ENCODE measurements around the gene SLC12A9. TPM values are rescaled to one million over a fixed set of nuclear protein-coding genes. Genes with fewer than 3 reads are reported as not detected.

The SLC12A9 gene
- total and polyA plus RNA-seq, 5 donors from 2014 or later, result 5.7 to 42.7 (median 6.3) TPM

DNA sequence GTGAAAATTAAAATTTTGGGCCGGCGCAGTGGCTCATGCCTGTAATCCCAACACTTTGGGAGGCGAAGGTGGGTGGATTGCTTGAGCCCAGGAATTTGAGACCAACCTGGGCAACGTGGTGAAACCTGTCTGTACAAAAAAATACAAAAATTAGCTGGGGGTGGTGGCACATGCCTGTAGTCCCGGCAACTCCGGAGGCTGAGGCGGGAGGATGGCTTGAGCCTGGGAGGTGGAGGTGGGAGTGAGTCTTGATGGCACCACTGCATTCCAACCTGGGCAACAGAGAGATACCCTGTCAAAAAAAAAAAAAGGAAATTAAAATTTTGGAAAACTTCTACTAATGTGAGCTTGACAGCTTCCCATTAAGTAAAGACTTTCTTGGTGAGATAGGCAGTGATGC is 25.5 kb downstream of the SLC12A9 start:
- peaks cover 36% of the 10 kb centered on the region for H3K36me3 ChIP-seq (ENCODE audit: control insufficient read depth, insufficient read depth, low read length)
- no peak for ATAC-seq (ENCODE audit: low read depth in 2 of 2)
- no peaks in the 10 kb centered on the region for H3K9me3 Mint-ChIP-seq
- peaks cover 10 to 69% (median 37%) of the 10 kb centered on the region in 4 donors for H3K4me1 Mint-ChIP-seq
- peak overlapping the region; percentile 24 to 85 (median 53) for H3K4me3 Mint-ChIP-seq
- H3K27ac Mint-ChIP-seq, result peak overlapping the region in 2 of 3 donors; percentile 33 to 41
- no peaks in the 10 kb centered on the region for H3K27me3 ChIP-seq (ENCODE audit: control insufficient read depth, insufficient read depth, low read length)
- peaks cover 37% of the 10 kb centered on the region for H3K36me3 Mint-ChIP-seq
- no peaks in the 10 kb centered on the region for H3K9me3 ChIP-seq (ENCODE audit: control insufficient read depth in 2 of 2, low read length in 2 of 2)
- H3K27ac ChIP-seq (ENCODE audit: insufficient read depth, low read length, poor library complexity, severe bottlenecking), result no peak overlapping the region
- peaks cover 7% of the 10 kb centered on the region for H3K27me3 Mint-ChIP-seq
- peaks cover 27% of the 10 kb centered on the region for H3K4me1 ChIP-seq (ENCODE audit: control insufficient read depth, insufficient read depth, low read length, poor library complexity, severe bottlenecking)
- DNase-seq, result no peak
- H3K4me3 ChIP-seq (ENCODE audit: low read depth, low read length), result no peak overlapping the region

DNA sequence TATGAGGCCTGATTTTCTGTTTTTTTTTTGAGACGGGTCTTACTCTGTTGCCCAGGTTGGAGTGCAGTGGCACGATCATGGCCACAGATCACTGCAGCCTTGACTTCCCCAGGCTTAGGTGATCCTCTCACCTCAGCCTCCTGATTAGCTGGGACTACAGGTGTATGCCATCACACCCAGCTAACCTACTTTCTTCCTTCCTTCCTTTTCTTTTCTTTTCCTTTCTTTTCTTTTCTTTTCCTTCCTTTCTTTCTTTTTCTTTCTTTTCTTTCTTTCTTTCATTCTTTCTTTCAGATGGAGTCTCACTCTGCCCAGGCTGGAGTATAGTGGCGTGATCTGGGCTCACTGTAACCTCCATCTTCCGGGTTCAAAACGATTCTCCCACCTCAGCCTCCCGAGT is 26.2 kb downstream of the SLC12A9 start:
- Mint-ChIP-seq H3K27me3 (peaks cover 7% of the 10 kb centered on the region), H3K27ac (peak overlapping the region in 2 of 3 donors; percentile 17 to 45), H3K9me3 (no peaks in the 10 kb centered on the region), H3K4me3 (peak overlapping the region in 3 of 4 donors; percentile 50 to 85 (median 68)), H3K36me3 (peaks cover 44% of the 10 kb centered on the region), H3K4me1 (peaks cover 10 to 68% (median 38%) of the 10 kb centered on the region in 4 donors)
- Histone ChIP-seq H3K9me3 (ENCODE audit: control insufficient read depth in 2 of 2, low read length in 2 of 2) (no peaks in the 10 kb centered on the region), H3K27ac (ENCODE audit: insufficient read depth, low read length, poor library complexity, severe bottlenecking) (no peak overlapping the region), H3K4me1 (ENCODE audit: control insufficient read depth, insufficient read depth, low read length, poor library complexity, severe bottlenecking) (peaks cover 27% of the 10 kb centered on the region), H3K27me3 (ENCODE audit: control insufficient read depth, insufficient read depth, low read length) (no peaks in the 10 kb centered on the region), H3K4me3 (ENCODE audit: low read depth, low read length) (no peak overlapping the region), H3K36me3 (ENCODE audit: control insufficient read depth, insufficient read depth, low read length) (peaks cover 42% of the 10 kb centered on the region)
- DNase-seq, result no peak
- ATAC-seq (ENCODE audit: low read depth in 2 of 2), result no peak

DNA sequence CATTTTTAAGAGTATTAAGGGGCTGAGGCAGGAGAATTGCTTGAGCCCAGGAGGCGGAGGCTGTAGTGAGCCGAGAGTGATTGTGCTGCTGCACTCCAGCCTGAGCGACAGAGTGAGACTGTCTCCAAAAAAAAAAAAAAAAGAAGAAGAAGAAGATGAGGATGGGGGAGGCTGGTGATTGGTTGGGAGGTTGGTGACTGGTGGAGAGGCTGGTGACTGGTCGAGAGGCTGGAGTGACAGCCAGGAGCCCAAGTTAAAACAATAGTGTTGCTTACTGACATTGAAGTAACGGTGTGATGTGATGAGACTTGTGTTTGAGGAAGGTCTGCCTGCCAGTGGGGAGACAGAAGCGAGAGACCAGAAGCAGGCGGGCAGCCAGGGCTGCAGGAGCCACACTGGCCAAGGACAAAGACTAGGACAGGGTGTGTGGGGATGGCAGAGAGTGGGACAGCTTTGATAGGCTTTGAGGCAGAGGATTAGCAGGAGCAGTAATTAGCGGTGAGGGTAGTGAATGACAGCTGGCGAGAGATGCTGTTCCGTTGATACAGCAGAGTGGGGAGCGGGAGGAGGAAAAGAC is 27.3 kb downstream of the SLC12A9 start:
- H3K27me3 Mint-ChIP-seq, result peaks cover 7% of the 10 kb centered on the region
- H3K4me1 Mint-ChIP-seq, result peaks cover 10 to 62% (median 34%) of the 10 kb centered on the region in 4 donors
- H3K27me3 ChIP-seq (ENCODE audit: control insufficient read depth, insufficient read depth, low read length), result no peaks in the 10 kb centered on the region
- H3K9me3 Mint-ChIP-seq, result no peaks in the 10 kb centered on the region
- H3K36me3 Mint-ChIP-seq, result peaks cover 50% of the 10 kb centered on the region
- peaks cover 52% of the 10 kb centered on the region for H3K36me3 ChIP-seq (ENCODE audit: control insufficient read depth, insufficient read depth, low read length)
- peaks cover 21% of the 10 kb centered on the region for H3K4me1 ChIP-seq (ENCODE audit: control insufficient read depth, insufficient read depth, low read length, poor library complexity, severe bottlenecking)
- no peak overlapping the region for H3K4me3 ChIP-seq (ENCODE audit: low read depth, low read length)
- no peak overlapping the region for H3K27ac ChIP-seq (ENCODE audit: insufficient read depth, low read length, poor library complexity, severe bottlenecking)
- peak overlapping the region; percentile 10 to 89 (median 72) for H3K27ac Mint-ChIP-seq
- DNase-seq, result no peak
- peak overlapping the region in 3 of 4 donors; percentile 16 to 87 (median 68) for H3K4me3 Mint-ChIP-seq
- no peak for ATAC-seq (ENCODE audit: low read depth in 2 of 2)
- H3K9me3 ChIP-seq (ENCODE audit: control insufficient read depth in 2 of 2, low read length in 2 of 2), result no peaks in the 10 kb centered on the region

DNA sequence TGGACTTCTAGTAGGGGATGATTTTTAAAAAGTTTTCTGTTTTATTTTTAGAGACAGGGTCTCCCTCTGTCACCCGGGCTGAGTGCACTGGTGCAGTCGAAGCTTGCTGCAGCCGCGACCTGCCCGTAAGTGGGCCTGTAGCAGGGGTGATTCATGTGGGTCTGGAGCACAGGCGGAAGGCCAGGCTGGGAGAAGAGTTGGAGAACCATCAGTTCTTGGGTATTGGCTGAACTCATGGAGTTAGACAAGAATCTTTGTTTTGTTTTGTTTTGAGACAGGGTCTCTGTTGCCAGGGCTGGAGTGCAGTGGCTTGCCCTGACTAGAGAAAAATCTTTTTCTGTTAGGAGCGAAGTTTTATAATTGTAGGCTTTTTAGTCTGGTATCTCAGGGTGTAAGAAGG is 28.1 kb downstream of the SLC12A9 start:
- no peak overlapping the region for H3K27ac ChIP-seq (ENCODE audit: insufficient read depth, low read length, poor library complexity, severe bottlenecking)
- Mint-ChIP-seq H3K27ac (peak overlapping the region in 2 of 3 donors; percentile 54 to 57), H3K27me3 (no peaks in the 10 kb centered on the region), H3K9me3 (no peaks in the 10 kb centered on the region), H3K36me3 (peaks cover 53% of the 10 kb centered on the region), H3K4me1 (peaks cover 8 to 60% (median 29%) of the 10 kb centered on the region in 4 donors), H3K4me3 (no peak overlapping the region)
- H3K27me3 ChIP-seq (ENCODE audit: control insufficient read depth, insufficient read depth, low read length), result no peaks in the 10 kb centered on the region
- peaks cover 61% of the 10 kb centered on the region for H3K36me3 ChIP-seq (ENCODE audit: control insufficient read depth, insufficient read depth, low read length)
- peaks cover 15% of the 10 kb centered on the region for H3K4me1 ChIP-seq (ENCODE audit: control insufficient read depth, insufficient read depth, low read length, poor library complexity, severe bottlenecking)
- no peak overlapping the region for H3K4me3 ChIP-seq (ENCODE audit: low read depth, low read length)
- DNase-seq (no peak), ATAC-seq (ENCODE audit: low read depth in 2 of 2) (no peak)
- H3K9me3 ChIP-seq (ENCODE audit: control insufficient read depth in 2 of 2, low read length in 2 of 2), result no peaks in the 10 kb centered on the region

DNA sequence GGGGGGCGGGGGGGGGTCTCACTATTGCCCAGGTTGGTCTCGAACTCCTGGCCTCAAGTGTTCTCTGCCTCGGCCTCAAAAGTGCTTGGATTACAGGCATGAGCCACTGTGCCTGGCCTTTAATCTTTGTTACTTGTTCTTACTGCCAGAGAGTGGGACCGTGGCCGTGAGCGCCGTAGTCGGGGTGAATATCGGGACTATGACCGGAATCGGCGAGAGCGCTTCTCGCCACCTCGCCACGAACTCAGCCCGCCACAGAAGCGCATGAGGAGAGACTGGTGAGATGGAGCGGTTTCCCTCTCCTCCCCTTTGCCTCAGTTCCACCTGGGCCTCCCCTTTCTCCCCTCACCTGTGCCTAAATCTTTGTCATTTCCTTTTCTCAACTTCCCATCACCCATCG is 28.6 kb downstream of the SLC12A9 start:
- no peaks in the 10 kb centered on the region for H3K27me3 ChIP-seq (ENCODE audit: control insufficient read depth, insufficient read depth, low read length)
- H3K4me1 Mint-ChIP-seq, result peaks cover 6 to 59% (median 26%) of the 10 kb centered on the region in 4 donors
- no peaks in the 10 kb centered on the region for H3K27me3 Mint-ChIP-seq
- no peak for ATAC-seq (ENCODE audit: low read depth in 2 of 2)
- peak overlapping the region in 1 of 3 donors; percentile 32 for H3K27ac Mint-ChIP-seq
- H3K27ac ChIP-seq (ENCODE audit: insufficient read depth, low read length, poor library complexity, severe bottlenecking), result no peak overlapping the region
- peaks cover 66% of the 10 kb centered on the region for H3K36me3 ChIP-seq (ENCODE audit: control insufficient read depth, insufficient read depth, low read length)
- H3K4me3 ChIP-seq (ENCODE audit: low read depth, low read length), result no peak overlapping the region
- no peak for DNase-seq
- peaks cover 57% of the 10 kb centered on the region for H3K36me3 Mint-ChIP-seq
- peak overlapping the region in 1 of 4 donors; percentile 7 for H3K4me3 Mint-ChIP-seq
- peaks cover 10% of the 10 kb centered on the region for H3K4me1 ChIP-seq (ENCODE audit: control insufficient read depth, insufficient read depth, low read length, poor library complexity, severe bottlenecking)
- H3K9me3 ChIP-seq (ENCODE audit: control insufficient read depth in 2 of 2, low read length in 2 of 2), result no peaks in the 10 kb centered on the region
- H3K9me3 Mint-ChIP-seq, result no peaks in the 10 kb centered on the region

DNA sequence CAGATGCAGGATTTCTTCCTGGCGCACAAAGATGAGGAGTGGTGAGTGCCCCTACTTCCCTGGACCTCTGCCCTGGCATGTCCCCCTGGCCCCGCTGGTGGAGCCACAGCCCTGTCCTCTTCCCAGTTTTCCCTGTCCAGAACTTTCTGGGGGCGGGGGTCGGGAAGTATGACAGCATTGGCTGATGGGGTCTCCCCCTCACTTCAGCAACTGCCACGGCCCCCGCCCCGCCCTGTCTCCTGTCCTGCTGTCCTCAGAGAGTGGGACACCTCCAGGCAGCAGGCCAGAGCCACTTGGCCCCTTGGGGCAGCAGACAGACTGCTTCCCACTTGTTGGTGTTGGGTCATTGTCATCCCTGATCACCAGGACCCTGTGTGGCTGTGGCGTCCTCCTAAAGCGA is 29.7 kb downstream of the SLC12A9 start:
- Mint-ChIP-seq H3K4me3 (no peak overlapping the region), H3K36me3 (peaks cover 62% of the 10 kb centered on the region), H3K4me1 (peaks cover 0 to 57% (median 27%) of the 10 kb centered on the region in 4 donors), H3K9me3 (no peaks in the 10 kb centered on the region), H3K27me3 (no peaks in the 10 kb centered on the region), H3K27ac (no peak overlapping the region)
- no peaks in the 10 kb centered on the region for H3K27me3 ChIP-seq (ENCODE audit: control insufficient read depth, insufficient read depth, low read length)
- ATAC-seq (ENCODE audit: low read depth in 2 of 2) (no peak), DNase-seq (no peak)
- H3K27ac ChIP-seq (ENCODE audit: insufficient read depth, low read length, poor library complexity, severe bottlenecking), result no peak overlapping the region
- peaks cover 77% of the 10 kb centered on the region for H3K36me3 ChIP-seq (ENCODE audit: control insufficient read depth, insufficient read depth, low read length)
- no peaks in the 10 kb centered on the region for H3K9me3 ChIP-seq (ENCODE audit: control insufficient read depth in 2 of 2, low read length in 2 of 2)
- H3K4me3 ChIP-seq (ENCODE audit: low read depth, low read length), result no peak overlapping the region
- H3K4me1 ChIP-seq (ENCODE audit: control insufficient read depth, insufficient read depth, low read length, poor library complexity, severe bottlenecking), result no peaks in the 10 kb centered on the region

DNA sequence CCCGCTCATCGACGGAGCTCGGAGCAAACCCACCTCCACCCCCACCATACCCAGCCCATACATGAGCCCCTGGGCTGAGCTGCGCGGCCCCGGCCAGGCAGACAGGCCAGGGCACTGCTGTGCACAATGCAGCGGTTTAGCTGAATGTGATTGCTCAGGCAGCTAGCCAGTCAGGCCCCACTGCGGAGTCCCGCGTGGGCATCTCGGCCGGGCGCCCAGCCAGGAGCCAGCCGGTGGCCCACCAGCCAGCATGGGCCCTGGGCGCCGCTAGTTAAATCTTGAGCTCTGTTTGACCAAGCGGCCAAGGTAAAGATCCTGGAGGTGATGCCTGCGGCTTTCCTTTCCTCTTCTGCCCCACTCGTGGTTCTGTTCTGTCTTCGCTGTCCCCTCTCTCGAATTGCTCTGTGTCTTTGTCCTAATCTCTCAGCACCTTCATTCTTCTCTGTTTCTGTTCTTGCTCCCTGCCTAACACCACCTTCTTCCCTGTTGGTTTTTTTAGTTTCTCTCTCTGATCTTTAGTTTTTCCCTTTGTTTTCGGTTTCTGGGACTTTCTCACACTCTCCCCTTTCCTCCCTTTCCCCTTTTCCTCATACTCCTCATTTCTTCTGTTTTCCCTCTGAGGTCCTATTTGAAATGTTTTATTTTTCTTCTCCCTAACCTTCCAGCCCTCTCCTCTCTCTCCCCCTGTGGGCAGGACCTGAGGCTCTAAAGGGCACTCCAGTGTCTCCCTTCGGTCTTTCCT is 30.4 kb downstream of the SLC12A9 start:
- Mint-ChIP-seq H3K27me3 (no peaks in the 10 kb centered on the region), H3K4me3 (no peak overlapping the region), H3K9me3 (no peaks in the 10 kb centered on the region), H3K36me3 (peaks cover 70% of the 10 kb centered on the region), H3K4me1 (peaks cover 0 to 59% (median 35%) of the 10 kb centered on the region in 4 donors), H3K27ac (no peak overlapping the region)
- peaks cover 75% of the 10 kb centered on the region for H3K36me3 ChIP-seq (ENCODE audit: control insufficient read depth, insufficient read depth, low read length)
- H3K27me3 ChIP-seq (ENCODE audit: control insufficient read depth, insufficient read depth, low read length), result no peaks in the 10 kb centered on the region
- ATAC-seq (ENCODE audit: low read depth in 2 of 2) (no peak), DNase-seq (no peak)
- peaks cover 7% of the 10 kb centered on the region for H3K4me1 ChIP-seq (ENCODE audit: control insufficient read depth, insufficient read depth, low read length, poor library complexity, severe bottlenecking)
- no peak overlapping the region for H3K4me3 ChIP-seq (ENCODE audit: low read depth, low read length)
- H3K27ac ChIP-seq (ENCODE audit: insufficient read depth, low read length, poor library complexity, severe bottlenecking), result no peak overlapping the region
- no peaks in the 10 kb centered on the region for H3K9me3 ChIP-seq (ENCODE audit: control insufficient read depth in 2 of 2, low read length in 2 of 2)
